Measurements from ENCODE around the gene DNAH6.

DNAH6 gene

DNA sequence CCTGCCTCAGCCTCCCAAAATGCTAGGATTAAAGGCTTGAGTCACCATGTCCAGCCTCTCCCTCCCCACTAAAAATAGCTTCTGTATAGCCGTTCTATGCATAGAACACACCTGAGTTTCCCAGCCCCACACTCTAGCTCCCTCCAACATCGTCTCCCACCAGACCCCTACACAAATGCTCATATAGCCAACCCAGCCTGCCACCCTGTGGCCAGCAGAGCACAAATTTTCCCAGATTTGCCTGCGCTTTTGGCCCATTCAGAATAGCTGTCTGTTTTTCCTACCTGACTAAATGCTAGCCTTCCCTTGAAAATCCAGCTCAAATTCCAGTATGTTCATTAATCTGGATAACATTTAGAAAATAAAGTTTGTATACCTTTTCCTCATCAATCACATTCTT, 341.8 kb downstream of the DNAH6 start:
- H4K20me1 ChIP-seq (ENCODE audit: insufficient read depth, low read length): no peaks in the 10 kb centered on the region
- no peaks in the 10 kb centered on the region for H3K79me2 ChIP-seq (ENCODE audit: insufficient read depth, low read length)
- TF ChIP-seq, protein P1, sequence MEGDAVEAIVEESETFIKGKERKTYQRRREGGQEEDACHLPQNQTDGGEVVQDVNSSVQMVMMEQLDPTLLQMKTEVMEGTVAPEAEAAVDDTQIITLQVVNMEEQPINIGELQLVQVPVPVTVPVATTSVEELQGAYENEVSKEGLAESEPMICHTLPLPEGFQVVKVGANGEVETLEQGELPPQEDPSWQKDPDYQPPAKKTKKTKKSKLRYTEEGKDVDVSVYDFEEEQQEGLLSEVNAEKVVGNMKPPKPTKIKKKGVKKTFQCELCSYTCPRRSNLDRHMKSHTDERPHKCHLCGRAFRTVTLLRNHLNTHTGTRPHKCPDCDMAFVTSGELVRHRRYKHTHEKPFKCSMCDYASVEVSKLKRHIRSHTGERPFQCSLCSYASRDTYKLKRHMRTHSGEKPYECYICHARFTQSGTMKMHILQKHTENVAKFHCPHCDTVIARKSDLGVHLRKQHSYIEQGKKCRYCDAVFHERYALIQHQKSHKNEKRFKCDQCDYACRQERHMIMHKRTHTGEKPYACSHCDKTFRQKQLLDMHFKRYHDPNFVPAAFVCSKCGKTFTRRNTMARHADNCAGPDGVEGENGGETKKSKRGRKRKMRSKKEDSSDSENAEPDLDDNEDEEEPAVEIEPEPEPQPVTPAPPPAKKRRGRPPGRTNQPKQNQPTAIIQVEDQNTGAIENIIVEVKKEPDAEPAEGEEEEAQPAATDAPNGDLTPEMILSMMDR (IDR thresholded peaks at IDR 0.05; ENCODE audit: low read length): no peak; the same call in 1 of the 2 replicates
- TF ChIP-seq EZH2 (IDR thresholded peaks at IDR 0.05; ENCODE audit: borderline replicate concordance, low read length): no peak
- no peaks in the 10 kb centered on the region for H3K9me3 ChIP-seq (ENCODE audit: low read length)
- H3K27me3 ChIP-seq (ENCODE audit: insufficient read depth, low read length): no peaks in the 10 kb centered on the region; the same call in 1 of the 2 replicates
- no peaks in the 10 kb centered on the region for H3K36me3 ChIP-seq (ENCODE audit: insufficient read depth, low read length)
- no peak overlapping the region for H2AFZ ChIP-seq (ENCODE audit: low read length)
- H3K9ac ChIP-seq (ENCODE audit: low read length): no peak overlapping the region
- no peaks in the 10 kb centered on the region for H3F3A ChIP-seq (ENCODE audit: insufficient read depth, low read length)
- H3K9me2 ChIP-seq (ENCODE audit: low read depth, low read length): no peaks in the 10 kb centered on the region
- H3K4me2 ChIP-seq (ENCODE audit: low read length): no peak overlapping the region
- H3K4me1 ChIP-seq (ENCODE audit: insufficient read depth, low read length, severe bottlenecking): no peaks in the 10 kb centered on the region
- H3K4me3 ChIP-seq (ENCODE audit: low read depth, low read length, poor library complexity, severe bottlenecking): no peak overlapping the region
- H3K27ac ChIP-seq (ENCODE audit: low read depth, low read length, poor library complexity, severe bottlenecking): no peak overlapping the region

DNA sequence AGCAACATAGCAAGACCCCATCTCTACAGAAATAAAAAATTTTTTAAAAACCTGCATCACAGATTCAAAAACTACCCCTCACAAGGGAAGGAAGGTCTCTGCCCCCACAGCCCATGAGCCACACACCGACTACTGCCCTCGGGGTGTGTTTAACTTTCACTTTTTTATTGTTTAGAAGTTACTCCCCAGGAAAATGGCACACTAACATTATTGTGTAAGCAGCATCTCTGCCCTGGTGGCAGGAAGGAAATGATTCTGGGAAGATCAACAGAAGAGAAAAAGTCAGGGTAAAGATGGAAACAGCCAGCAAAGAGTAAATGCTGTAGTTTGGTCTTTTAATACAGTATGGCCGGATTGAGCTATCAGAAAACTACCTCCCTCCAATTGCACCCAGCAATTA, 342.6 kb downstream of the DNAH6 start:
- Histone ChIP-seq H3K4me1 (ENCODE audit: insufficient read depth, low read length, severe bottlenecking) (no peaks in the 10 kb centered on the region), H3K27me3 (ENCODE audit: insufficient read depth, low read length) (no peaks in the 10 kb centered on the region; the same call in 1 of the 2 replicates), H3K9me2 (ENCODE audit: low read depth, low read length) (no peaks in the 10 kb centered on the region), H3K4me3 (ENCODE audit: low read depth, low read length, poor library complexity, severe bottlenecking) (no peak overlapping the region), H3K36me3 (ENCODE audit: insufficient read depth, low read length) (no peaks in the 10 kb centered on the region), H4K20me1 (ENCODE audit: insufficient read depth, low read length) (no peaks in the 10 kb centered on the region), H3K27ac (ENCODE audit: low read depth, low read length, poor library complexity, severe bottlenecking) (no peak overlapping the region), H3K9me3 (ENCODE audit: low read length) (no peaks in the 10 kb centered on the region), H3F3A (ENCODE audit: insufficient read depth, low read length) (no peaks in the 10 kb centered on the region), H3K9ac (ENCODE audit: low read length) (no peak overlapping the region), H3K79me2 (ENCODE audit: insufficient read depth, low read length) (no peaks in the 10 kb centered on the region), H3K4me2 (ENCODE audit: low read length) (no peak overlapping the region), H2AFZ (ENCODE audit: low read length) (no peak overlapping the region)
- TF ChIP-seq, protein P1 (IDR thresholded peaks at IDR 0.05; ENCODE audit: low read length): no peak

DNA sequence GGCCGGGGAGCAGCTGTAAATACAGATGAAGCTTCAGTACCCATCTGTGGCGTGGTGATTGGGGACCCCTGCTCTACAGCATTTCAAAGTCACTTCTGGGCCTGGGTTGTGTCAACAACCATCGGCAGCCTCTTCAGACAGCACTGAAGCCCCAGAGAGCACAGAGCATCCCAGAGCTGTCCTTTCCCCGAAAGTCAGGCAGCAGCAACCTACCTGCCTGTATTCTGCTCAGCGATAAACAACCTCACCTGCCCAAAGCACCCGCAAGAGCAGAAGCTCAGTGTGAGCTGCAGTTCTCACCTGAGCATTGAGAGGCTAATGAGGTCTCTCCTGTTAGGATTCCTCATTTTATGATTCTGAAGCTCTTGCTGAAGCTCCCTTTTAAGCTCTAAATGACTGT, 345.2 kb downstream of the DNAH6 start:
- no peak overlapping the region for H3K4me3 ChIP-seq (ENCODE audit: low read depth, low read length, poor library complexity, severe bottlenecking)
- no peaks in the 10 kb centered on the region for H3F3A ChIP-seq (ENCODE audit: insufficient read depth, low read length)
- H3K36me3 ChIP-seq (ENCODE audit: insufficient read depth, low read length): no peaks in the 10 kb centered on the region
- H3K27ac ChIP-seq (ENCODE audit: low read depth, low read length, poor library complexity, severe bottlenecking): no peak overlapping the region
- no peaks in the 10 kb centered on the region for H3K79me2 ChIP-seq (ENCODE audit: insufficient read depth, low read length)
- no peak overlapping the region for H2AFZ ChIP-seq (ENCODE audit: low read length)
- TF ChIP-seq EZH2 (IDR thresholded peaks at IDR 0.05; ENCODE audit: borderline replicate concordance, low read length): no peak
- TF ChIP-seq, protein P1 (IDR thresholded peaks at IDR 0.05; ENCODE audit: low read length): no peak
- no peaks in the 10 kb centered on the region for H4K20me1 ChIP-seq (ENCODE audit: insufficient read depth, low read length)
- no peaks in the 10 kb centered on the region for H3K9me3 ChIP-seq (ENCODE audit: low read length)
- no peak overlapping the region for H3K9ac ChIP-seq (ENCODE audit: low read length)
- no peak overlapping the region for H3K4me2 ChIP-seq (ENCODE audit: low read length)
- no peaks in the 10 kb centered on the region for H3K4me1 ChIP-seq (ENCODE audit: insufficient read depth, low read length, severe bottlenecking)
- H3K9me2 ChIP-seq (ENCODE audit: low read depth, low read length): no peaks in the 10 kb centered on the region
- H3K27me3 ChIP-seq (ENCODE audit: insufficient read depth, low read length): 0 out of 2 replicates have a peak, but pooled peaks cover 3% of the 10 kb centered on the region
